ENCODE results near the gene VSIR. TPM values are rescaled to one million over a fixed set of nuclear protein-coding genes. Genes with fewer than 3 reads are reported as not detected.

VSIR gene
- total RNA-seq, 1 experiment from 2014 or later = 57.7 TPM

- ChIA-PET CTCF (no interaction called here), POLR2A (ENCODE audit: unreplicated experiment) (no interaction called here)
- no peaks in the 10 kb centered on the region for H3K36me3 ChIP-seq (ENCODE audit: low read depth)
- 0 out of 2 replicates have a peak overlapping the region, but pooled peaks have one; percentile 5 for H3K4me2 ChIP-seq
- H3K27ac ChIP-seq = no peak overlapping the region
- TF ChIP-seq CTCF (conservative IDR thresholded peaks at IDR 0.05) (no peak), EZH2 (IDR thresholded peaks at IDR 0.05; ENCODE audit: low read depth) (no peak)
- no peaks in the 10 kb centered on the region for H3K27me3 ChIP-seq (ENCODE audit: insufficient read depth, low read depth)
- H4K20me1 ChIP-seq (ENCODE audit: insufficient read depth) = no peaks in the 10 kb centered on the region
- no peak overlapping the region for H2AFZ ChIP-seq
- no peaks in the 10 kb centered on the region for H3K9me3 ChIP-seq (ENCODE audit: insufficient read depth, low read depth)
- peaks cover 56% of the 10 kb centered on the region for H3K4me1 ChIP-seq (replicated peaks; ENCODE audit: insufficient read depth)
- no peak overlapping the region for H3K4me3 ChIP-seq
- no peaks in the 10 kb centered on the region for H3K9me2 ChIP-seq (ENCODE audit: insufficient read depth)
- no TSS peak for BruUV-seq (replicated peaks)
- intact Hi-C loops (cut with micrococcal nuclease; ENCODE audit: unreplicated experiment) = no loop called here
- no peaks in the 10 kb centered on the region for H3K79me2 ChIP-seq (ENCODE audit: low read depth)
- peaks cover 20% of the 10 kb centered on the region for H3F3A ChIP-seq (ENCODE audit: insufficient read depth, low read depth)
- no peak for DNase-seq
Measured at GRCh38 chr10:71726580-71727104, 46.7 kb downstream of the VSIR start.

- ChIA-PET POLR2A (ENCODE audit: unreplicated experiment) (no interaction called here), CTCF (no interaction called here)
- no peaks in the 10 kb centered on the region for H4K20me1 ChIP-seq (ENCODE audit: insufficient read depth)
- peak; percentile 50 to 52 for DNase-seq
- H3K4me1 ChIP-seq (replicated peaks; ENCODE audit: insufficient read depth) = peaks cover 56% of the 10 kb centered on the region
- H3F3A ChIP-seq (ENCODE audit: insufficient read depth, low read depth) = peaks cover 20% of the 10 kb centered on the region
- no peak overlapping the region for H3K4me3 ChIP-seq
- intact Hi-C loops (cut with micrococcal nuclease; ENCODE audit: unreplicated experiment) = no loop called here
- no TSS peak for BruUV-seq (replicated peaks)
- H3K4me2 ChIP-seq = peak overlapping the region; percentile 5
- H3K36me3 ChIP-seq (ENCODE audit: low read depth) = no peaks in the 10 kb centered on the region
- H3K9me3 ChIP-seq (ENCODE audit: insufficient read depth, low read depth) = no peaks in the 10 kb centered on the region
- no peaks in the 10 kb centered on the region for H3K27me3 ChIP-seq (ENCODE audit: insufficient read depth, low read depth)
- H3K79me2 ChIP-seq (ENCODE audit: low read depth) = no peaks in the 10 kb centered on the region
- H3K9me2 ChIP-seq (ENCODE audit: insufficient read depth) = no peaks in the 10 kb centered on the region
- peak; percentile 77 for TF ChIP-seq CTCF (conservative IDR thresholded peaks at IDR 0.05)
- TF ChIP-seq EZH2 (IDR thresholded peaks at IDR 0.05; ENCODE audit: low read depth) = no peak
- H2AFZ ChIP-seq = no peak overlapping the region
- no peak overlapping the region for H3K27ac ChIP-seq
Measured at GRCh38 chr10:71725998-71726579, 47.2 kb downstream of the VSIR start.

- H3K36me3 ChIP-seq (ENCODE audit: low read depth) = no peaks in the 10 kb centered on the region
- no peaks in the 10 kb centered on the region for H3K27me3 ChIP-seq (ENCODE audit: insufficient read depth, low read depth)
- H3K4me2 ChIP-seq = peak overlapping the region; percentile 5; the same call in 1 of the 2 replicates
- H3K9me2 ChIP-seq (ENCODE audit: insufficient read depth) = no peaks in the 10 kb centered on the region
- no peaks in the 10 kb centered on the region for H3K9me3 ChIP-seq (ENCODE audit: insufficient read depth, low read depth)
- H3K79me2 ChIP-seq (ENCODE audit: low read depth) = no peaks in the 10 kb centered on the region
- peaks cover 52% of the 10 kb centered on the region for H3K4me1 ChIP-seq (replicated peaks; ENCODE audit: insufficient read depth)
- no peak for TF ChIP-seq CTCF (conservative IDR thresholded peaks at IDR 0.05)
- TF ChIP-seq EZH2 (IDR thresholded peaks at IDR 0.05; ENCODE audit: low read depth) = no peak
- H4K20me1 ChIP-seq (ENCODE audit: insufficient read depth) = no peaks in the 10 kb centered on the region
- H2AFZ ChIP-seq = no peak overlapping the region
- POLR2A ChIA-PET (ENCODE audit: unreplicated experiment) = no interaction called here
- intact Hi-C loops (cut with micrococcal nuclease; ENCODE audit: unreplicated experiment) = no loop called here
- BruUV-seq (replicated peaks) = no TSS peak
- no peak overlapping the region for H3K27ac ChIP-seq
- CTCF ChIA-PET = no interaction called here
- no peak for DNase-seq
- peaks cover 20% of the 10 kb centered on the region for H3F3A ChIP-seq (ENCODE audit: insufficient read depth, low read depth)
- H3K4me3 ChIP-seq = no peak overlapping the region
Measured at GRCh38 chr10:71725249-71725648, 48.1 kb downstream of the VSIR start.

All from PC-9 (cell line).